ENCODE results near the gene FOXO3.
"Not testable (repeated sequence)": the region's sequence is repeated elsewhere in the genome, so short reads cannot be mapped to it uniquely, and the experiment has no call there.

FOXO3 gene

GRCh38 chr6:108544606-108545005, 16.1 kb upstream of the FOXO3 start:
- Mint-ChIP-seq H3K4me1 (peaks cover 13% of the 10 kb centered on the region), H3K27ac (no peak overlapping the region), H3K27me3 (peaks cover 7% of the 10 kb centered on the region), H3K4me3 (no peak overlapping the region), H3K9me3 (no peaks in the 10 kb centered on the region), H3K36me3 (ENCODE audit: low read depth) (no peaks in the 10 kb centered on the region)
- ATAC-seq (no peak), DNase-seq (no peak)

- H3K27ac Mint-ChIP-seq = peak overlapping the region; percentile 71
- H3K4me3 Mint-ChIP-seq = no peak overlapping the region
- H3K9me3 Mint-ChIP-seq = no peaks in the 10 kb centered on the region
- ATAC-seq (no peak), DNase-seq (no peak)
- peaks cover 4% of the 10 kb centered on the region for H3K27me3 Mint-ChIP-seq
- H3K4me1 Mint-ChIP-seq = peaks cover 13% of the 10 kb centered on the region
- H3K36me3 Mint-ChIP-seq (ENCODE audit: low read depth) = no peaks in the 10 kb centered on the region
These were observed 14.4 kb upstream of the FOXO3 start for GRCh38 chr6:108546079-108547049.

GRCh38 chr6:108549241-108549640, 11.5 kb upstream of the FOXO3 start:
- Mint-ChIP-seq H3K4me1 (peaks cover 6% of the 10 kb centered on the region), H3K4me3 (no peak overlapping the region), H3K27me3 (no peaks in the 10 kb centered on the region), H3K27ac (no peak overlapping the region), H3K36me3 (ENCODE audit: low read depth) (no peaks in the 10 kb centered on the region), H3K9me3 (no peaks in the 10 kb centered on the region)
- no peak for ATAC-seq
- no peak for DNase-seq

- no peak for ATAC-seq
These were observed 11.0 kb upstream of the FOXO3 start for GRCh38 chr6:108549741-108550140.

GRCh38 chr6:108550256-108550655, 10.5 kb upstream of the FOXO3 start:
- ATAC-seq = no peak
- peaks cover under 1% of the 10 kb centered on the region for H3K27me3 Mint-ChIP-seq
- no peak overlapping the region for H3K4me3 Mint-ChIP-seq
- H3K36me3 Mint-ChIP-seq (ENCODE audit: low read depth) = no peaks in the 10 kb centered on the region
- H3K27ac Mint-ChIP-seq = no peak overlapping the region
- no peaks in the 10 kb centered on the region for H3K9me3 Mint-ChIP-seq
- H3K4me1 Mint-ChIP-seq = peaks cover 6% of the 10 kb centered on the region
- DNase-seq = no peak

More at GRCh38 chr6:108549741-108550140, 11.0 kb upstream of the FOXO3 start:
- H3K27me3 Mint-ChIP-seq = no peaks in the 10 kb centered on the region
- H3K36me3 Mint-ChIP-seq (ENCODE audit: low read depth) = no peaks in the 10 kb centered on the region
- H3K4me1 Mint-ChIP-seq = peaks cover 6% of the 10 kb centered on the region
- no peak for DNase-seq
- H3K9me3 Mint-ChIP-seq = no peaks in the 10 kb centered on the region
- H3K4me3 Mint-ChIP-seq = no peak overlapping the region
- H3K27ac Mint-ChIP-seq = no peak overlapping the region

- H3K27me3 Mint-ChIP-seq = peaks cover 3% of the 10 kb centered on the region
- ATAC-seq (no peak), DNase-seq (no peak)
- no peaks in the 10 kb centered on the region for H3K36me3 Mint-ChIP-seq (ENCODE audit: low read depth)
- peaks cover 15% of the 10 kb centered on the region for H3K4me1 Mint-ChIP-seq
- H3K9me3 Mint-ChIP-seq = no peaks in the 10 kb centered on the region
- H3K27ac Mint-ChIP-seq = no peak overlapping the region
- H3K4me3 Mint-ChIP-seq = no peak overlapping the region
These were observed 5.2 kb upstream of the FOXO3 start for GRCh38 chr6:108555399-108556052.

- no peaks in the 10 kb centered on the region for H3K9me3 Mint-ChIP-seq
- DNase-seq (no peak), ATAC-seq (no peak)
- peaks cover 3% of the 10 kb centered on the region for H3K27me3 Mint-ChIP-seq
- no peak overlapping the region for H3K27ac Mint-ChIP-seq
- peaks cover 15% of the 10 kb centered on the region for H3K4me1 Mint-ChIP-seq
- no peaks in the 10 kb centered on the region for H3K36me3 Mint-ChIP-seq (ENCODE audit: low read depth)
- H3K4me3 Mint-ChIP-seq = no peak overlapping the region
These were observed 4.5 kb upstream of the FOXO3 start for GRCh38 chr6:108556250-108556649.

- DNase-seq (no peak), ATAC-seq (no peak)
- Mint-ChIP-seq H3K4me1 (peaks cover 16% of the 10 kb centered on the region), H3K9me3 (no peaks in the 10 kb centered on the region), H3K27ac (peak overlapping the region; percentile 39), H3K4me3 (peak overlapping the region; percentile 70), H3K36me3 (ENCODE audit: low read depth) (no peaks in the 10 kb centered on the region), H3K27me3 (peaks cover 4% of the 10 kb centered on the region)
These were observed 3.7 kb upstream of the FOXO3 start for GRCh38 chr6:108556866-108557493.

- ATAC-seq = peak; percentile 13
- Mint-ChIP-seq H3K27ac (peak overlapping the region; percentile 95), H3K4me1 (peaks cover 24% of the 10 kb centered on the region), H3K27me3 (peaks cover 11% of the 10 kb centered on the region), H3K4me3 (peak overlapping the region; percentile 92), H3K36me3 (ENCODE audit: low read depth) (no peaks in the 10 kb centered on the region), H3K9me3 (no peaks in the 10 kb centered on the region)
- peak; percentile 69 for DNase-seq
These were observed 3.0 kb upstream of the FOXO3 start for GRCh38 chr6:108557494-108558371.

GRCh38 chr6:108558372-108559096, 2.2 kb upstream of the FOXO3 start:
- DNase-seq (peak; percentile 97), ATAC-seq (peak; percentile 67)
- H3K27ac Mint-ChIP-seq = peak overlapping the region; percentile 95
- H3K9me3 Mint-ChIP-seq = no peaks in the 10 kb centered on the region
- peak overlapping the region; percentile 92 for H3K4me3 Mint-ChIP-seq
- peaks cover 31% of the 10 kb centered on the region for H3K4me1 Mint-ChIP-seq
- no peaks in the 10 kb centered on the region for H3K36me3 Mint-ChIP-seq (ENCODE audit: low read depth)
- peaks cover 13% of the 10 kb centered on the region for H3K27me3 Mint-ChIP-seq

- Mint-ChIP-seq H3K27ac (peak overlapping the region; percentile 95), H3K9me3 (no peaks in the 10 kb centered on the region), H3K36me3 (ENCODE audit: low read depth) (no peaks in the 10 kb centered on the region), H3K4me1 (peaks cover 36% of the 10 kb centered on the region), H3K4me3 (peak overlapping the region; percentile 92), H3K27me3 (peaks cover 13% of the 10 kb centered on the region)
- ATAC-seq (peak; percentile 61), DNase-seq (peak; percentile 82)
These were observed 1.4 kb upstream of the FOXO3 start for GRCh38 chr6:108559097-108559883.

GRCh38 chr6:108559884-108560462, 744 bp upstream of the FOXO3 start:
- peaks cover 13% of the 10 kb centered on the region for H3K27me3 Mint-ChIP-seq
- peak overlapping the region; percentile 52 for H3K27ac Mint-ChIP-seq
- H3K9me3 Mint-ChIP-seq = no peaks in the 10 kb centered on the region
- H3K36me3 Mint-ChIP-seq (ENCODE audit: low read depth) = no peaks in the 10 kb centered on the region
- ATAC-seq (no peak), DNase-seq (peak; percentile 30)
- H3K4me3 Mint-ChIP-seq = peak overlapping the region; percentile 92
- H3K4me1 Mint-ChIP-seq = peaks cover 43% of the 10 kb centered on the region

GRCh38 chr6:108561309-108561647, 561 bp downstream of the FOXO3 start:
- not testable (repeated sequence) for DNase-seq; H3K27me3 Mint-ChIP-seq; H3K9me3 Mint-ChIP-seq; H3K4me3 Mint-ChIP-seq; ATAC-seq; H3K27ac Mint-ChIP-seq; H3K36me3 Mint-ChIP-seq (ENCODE audit: low read depth)
- peaks cover 56% of the 10 kb centered on the region for H3K4me1 Mint-ChIP-seq
